GM12891 (cell line): ENCODE data around the gene ORM1.

ENCODE experiments used
- DNase-seq: peaks from one replicate; pipeline ENCODE4 v3.0.0; 2011; ENCODE audit warnings: low spot score; ENCODE audit not compliant: insufficient read length
- FAIRE-seq: peaks from 2 replicates; lab custom pipeline; 2011; peaks lifted over from hg19 to GRCh38; lab: Jason Lieb, UNC
- PAX5 ChIP-seq: IDR thresholded peaks from 2 replicates; pipeline ENCODE4 v1.6.1; 2011; ENCODE audit warnings: low read length, moderate library complexity, mild to moderate bottlenecking; ENCODE audit not compliant: insufficient read depth, severe bottlenecking
- POLR2A ChIP-seq: IDR thresholded peaks from 2 replicates; pipeline ENCODE4 v1.6.1; 2011; ENCODE audit warnings: low read depth, low read length, control low read depth
- POLR2AphosphoS5 ChIP-seq: IDR thresholded peaks from 2 replicates; pipeline ENCODE4 v1.6.1; 2011; ENCODE audit warnings: low read depth, low read length, control low read depth
- POU2F2 ChIP-seq: IDR thresholded peaks from 2 replicates; pipeline ENCODE4 v1.6.1; 2011; ENCODE audit warnings: low read depth, mild to moderate bottlenecking, control low read depth, low read length, moderate library complexity
- SPI1 ChIP-seq: IDR thresholded peaks from 2 replicates; pipeline ENCODE4 v1.6.1; 2011; ENCODE audit warnings: low read depth, low read length, control low read depth
- TAF1 ChIP-seq: IDR thresholded peaks from 2 replicates; pipeline ENCODE4 v1.6.1; 2011; ENCODE audit warnings: low read depth, low read length, control low read depth

The ORM1 gene

DNA sequence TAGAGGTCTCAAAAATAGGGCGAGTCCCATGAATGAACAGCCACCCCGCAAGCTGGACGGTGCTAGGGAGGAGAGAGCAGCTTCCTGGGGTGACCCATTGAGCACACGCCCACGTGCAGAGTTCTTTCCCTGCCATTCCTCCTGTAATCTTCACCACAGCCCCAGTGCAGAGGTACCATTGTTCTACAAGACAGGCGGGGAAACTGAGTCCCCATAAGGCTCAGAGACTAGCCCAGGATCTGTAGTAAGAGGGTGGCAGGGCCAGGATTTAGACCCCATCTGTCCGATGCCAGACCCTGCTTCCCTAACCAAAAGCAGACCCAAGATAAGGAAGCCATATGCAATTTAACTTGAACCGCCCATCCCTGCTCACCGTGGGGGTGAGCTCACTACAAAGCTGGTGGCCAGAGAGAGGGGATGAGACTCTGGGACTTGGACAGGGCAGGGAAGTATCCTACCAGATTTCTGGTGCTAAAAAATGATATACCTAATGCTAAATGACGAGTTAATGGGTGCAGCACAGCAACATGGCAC is 36.7 kb upstream of the ORM1 start:
- TF ChIP-seq POLR2AphosphoS5 (no peak), TAF1 (no peak), SPI1 (no peak), PAX5 (no peak), POU2F2 (no peak), POLR2A (no peak)
- FAIRE-seq = no peak
- DNase-seq = no peak

GRCh38 chr9:114287001-114287762 is 35.7 kb upstream of the ORM1 start:
- TF ChIP-seq TAF1 (no peak), SPI1 (no peak), PAX5 (no peak), POLR2AphosphoS5 (no peak), POLR2A (no peak), POU2F2 (no peak)
- no peak for FAIRE-seq
- no peak for DNase-seq

GRCh38 chr9:114287763-114288192 is 35.1 kb upstream of the ORM1 start:
- TF ChIP-seq POLR2A (no peak), POU2F2 (no peak), TAF1 (no peak), SPI1 (no peak), POLR2AphosphoS5 (no peak), PAX5 (no peak)
- no peak for FAIRE-seq
- DNase-seq = no peak

- FAIRE-seq = no peak
- no peak for TF ChIP-seq POLR2AphosphoS5
- TF ChIP-seq POLR2A = no peak
- TF ChIP-seq SPI1 = no peak
- no peak for TF ChIP-seq PAX5
- no peak for TF ChIP-seq POU2F2
- TF ChIP-seq TAF1 = no peak
- no peak for DNase-seq
Measured at GRCh38 chr9:114288193-114289091, 34.5 kb upstream of the ORM1 start.

- FAIRE-seq (no peak), DNase-seq (no peak)
- no peak for TF ChIP-seq POLR2A
- no peak for TF ChIP-seq POU2F2
- no peak for TF ChIP-seq SPI1
- TF ChIP-seq PAX5 = no peak
- TF ChIP-seq TAF1 = no peak
Measured at GRCh38 chr9:114289106-114289505, 33.8 kb upstream of the ORM1 start.

GRCh38 chr9:114289571-114290481 is 33.1 kb upstream of the ORM1 start:
- DNase-seq (no peak), FAIRE-seq (no peak)
- TF ChIP-seq POU2F2 = no peak
- no peak for TF ChIP-seq TAF1
- TF ChIP-seq POLR2AphosphoS5 = no peak
- no peak for TF ChIP-seq POLR2A
- no peak for TF ChIP-seq PAX5
- no peak for TF ChIP-seq SPI1

DNA sequence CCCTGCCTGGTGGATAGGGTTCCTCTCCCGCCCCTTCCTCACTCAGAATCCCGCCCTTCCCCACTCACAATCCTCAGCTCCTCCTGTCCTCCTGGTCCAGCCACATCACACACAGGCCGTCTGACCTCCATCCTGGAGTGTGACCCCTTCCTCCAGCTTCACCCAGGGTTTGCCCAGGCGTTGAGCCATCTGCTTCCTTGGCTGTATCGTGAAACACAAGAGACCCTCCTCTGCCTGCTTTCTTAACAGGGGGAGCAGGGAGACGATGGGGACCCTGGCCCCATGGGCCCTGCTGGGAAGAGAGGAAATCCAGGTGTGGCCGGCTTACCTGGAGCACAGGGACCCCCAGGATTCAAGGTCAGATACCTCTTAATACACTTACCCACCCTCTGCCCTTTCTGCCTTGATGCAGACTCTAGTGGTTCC is 32.3 kb upstream of the ORM1 start:
- DNase-seq = no peak
- no peak for FAIRE-seq
- TF ChIP-seq POLR2A (no peak), POLR2AphosphoS5 (no peak), PAX5 (no peak), TAF1 (no peak), POU2F2 (no peak), SPI1 (no peak)

- peak; percentile 53 for DNase-seq
- FAIRE-seq = peak; percentile 45
- no peak for TF ChIP-seq TAF1
Measured at GRCh38 chr9:114291064-114291474, 31.8 kb upstream of the ORM1 start.
